Urothelium cell line (cell line): Measurements from ENCODE around the gene SCFD2.

Experiments used
- DNase-seq: peaks from one replicate; pipeline ENCODE4 v3.0.0; 2011; ENCODE audit warnings: low spot score, mixed read lengths
- FAIRE-seq: peaks from 2 replicates; lab custom pipeline; 2011; peaks lifted over from hg19 to GRCh38; lab: Jason Lieb, UNC

SCFD2 gene

GRCh38 chr4:53119680-53120079, 246.2 kb downstream of the SCFD2 start:
- FAIRE-seq: no peak
- DNase-seq: peak; percentile 11

GRCh38 chr4:53118676-53119075, 247.2 kb downstream of the SCFD2 start:
- FAIRE-seq (no peak), DNase-seq (no peak)

- DNase-seq: no peak
Measured at GRCh38 chr4:53116954-53117353, 248.9 kb downstream of the SCFD2 start.

GRCh38 chr4:53113431-53114225, 252.2 kb downstream of the SCFD2 start:
- DNase-seq (no peak), FAIRE-seq (no peak)

More at GRCh38 chr4:53116954-53117353, 248.9 kb downstream of the SCFD2 start:
- FAIRE-seq: no peak

- DNase-seq (no peak), FAIRE-seq (no peak)
Measured at GRCh38 chr4:53105313-53105712, 260.5 kb downstream of the SCFD2 start.

- DNase-seq (no peak), FAIRE-seq (no peak)
Measured at GRCh38 chr4:53103481-53103880, 262.4 kb downstream of the SCFD2 start.

GRCh38 chr4:53101191-53101581, 264.7 kb downstream of the SCFD2 start:
- no peak for FAIRE-seq
- DNase-seq: no peak

GRCh38 chr4:53100501-53101190, 265.2 kb downstream of the SCFD2 start:
- FAIRE-seq (no peak), DNase-seq (no peak)

GRCh38 chr4:53098681-53099121, 267.2 kb downstream of the SCFD2 start:
- FAIRE-seq (no peak), DNase-seq (no peak)

GRCh38 chr4:53094040-53094439, 271.8 kb downstream of the SCFD2 start:
- DNase-seq (no peak), FAIRE-seq (no peak)

GRCh38 chr4:53089936-53090729, 275.7 kb downstream of the SCFD2 start:
- FAIRE-seq: no peak
- no peak for DNase-seq

GRCh38 chr4:53088152-53088551, 277.7 kb downstream of the SCFD2 start:
- no peak for DNase-seq
- FAIRE-seq: no peak

GRCh38 chr4:53076374-53076958, 289.4 kb downstream of the SCFD2 start:
- FAIRE-seq (no peak), DNase-seq (no peak)

GRCh38 chr4:53075162-53075785, 290.6 kb downstream of the SCFD2 start:
- DNase-seq: no peak
- FAIRE-seq: no peak

- no peak for DNase-seq
- FAIRE-seq: no peak
Measured at GRCh38 chr4:53068755-53069330, 297.0 kb downstream of the SCFD2 start.

- DNase-seq (no peak), FAIRE-seq (peak; percentile 79)
Measured at GRCh38 chr4:53067125-53067802, 298.6 kb downstream of the SCFD2 start.

GRCh38 chr4:53066155-53066554, 299.7 kb downstream of the SCFD2 start:
- no peak for FAIRE-seq
- DNase-seq: no peak

- DNase-seq (no peak), FAIRE-seq (no peak)
Measured at GRCh38 chr4:53064609-53065008, 301.3 kb downstream of the SCFD2 start.

- no peak for FAIRE-seq
- DNase-seq: no peak
Measured at GRCh38 chr4:53061091-53061850, 304.6 kb downstream of the SCFD2 start.
